Skeletal muscle satellite cell (primary cell): Measurements from ENCODE around the gene BRAF.
"Not testable (repeated sequence)": the region's sequence is repeated elsewhere in the genome, so short reads cannot be mapped to it uniquely, and the experiment has no call there.

ENCODE experiments used
- H3K27me3 ChIP-seq: 2 replicates; pipeline ENCODE4 v1.7.0; 2013; ENCODE audit warnings: low read length; ENCODE audit not compliant: control insufficient read depth, insufficient read depth
- H3K36me3 ChIP-seq: 2 replicates; pipeline ENCODE4 v1.7.0; 2013; ENCODE audit warnings: mild to moderate bottlenecking, control low read depth, low read length; ENCODE audit not compliant: insufficient read depth
- H3K4me1 ChIP-seq: 2 replicates; pipeline ENCODE4 v1.7.0; 2013; ENCODE audit warnings: low read length; ENCODE audit not compliant: control insufficient read depth, insufficient read depth
- H3K4me2 ChIP-seq: 2 replicates; pipeline ENCODE4 v1.7.0; 2013; ENCODE audit warnings: mild to moderate bottlenecking, low read length
- H3K4me3 ChIP-seq: 2 replicates; pipeline ENCODE4 v1.7.0; 2013; ENCODE audit warnings: low read length
- H3K9ac ChIP-seq: 2 replicates; pipeline ENCODE4 v1.7.0; 2013; ENCODE audit warnings: mild to moderate bottlenecking, low read depth, low read length, moderate library complexity
- H3K9me3 ChIP-seq: replicated peaks from 2 replicates; pipeline ENCODE4 v1.7.0; 2013; ENCODE audit warnings: mild to moderate bottlenecking, control low read depth, low read length

The BRAF gene

GRCh38 chr7:140869430-140869829 lies 55.3 kb downstream of the BRAF start:
- H3K36me3 ChIP-seq: no peaks in the 10 kb centered on the region
- no peak overlapping the region for H3K4me2 ChIP-seq
- no peaks in the 10 kb centered on the region for H3K9me3 ChIP-seq
- no peaks in the 10 kb centered on the region for H3K27me3 ChIP-seq
- H3K4me3 ChIP-seq: no peak overlapping the region
- H3K9ac ChIP-seq: no peak overlapping the region
- H3K4me1 ChIP-seq: no peaks in the 10 kb centered on the region

GRCh38 chr7:140867467-140868462 lies 57.0 kb downstream of the BRAF start:
- Histone ChIP-seq H3K9ac (no peak overlapping the region), H3K36me3 (no peaks in the 10 kb centered on the region), H3K4me3 (no peak overlapping the region), H3K4me1 (no peaks in the 10 kb centered on the region), H3K27me3 (no peaks in the 10 kb centered on the region), H3K4me2 (no peak overlapping the region), H3K9me3 (no peaks in the 10 kb centered on the region)

- H3K9me3 ChIP-seq: no peaks in the 10 kb centered on the region
- H3K4me1 ChIP-seq: no peaks in the 10 kb centered on the region
- H3K9ac ChIP-seq: no peak overlapping the region
- H3K4me3 ChIP-seq: no peak overlapping the region
- no peaks in the 10 kb centered on the region for H3K27me3 ChIP-seq
- no peaks in the 10 kb centered on the region for H3K36me3 ChIP-seq
- no peak overlapping the region for H3K4me2 ChIP-seq
These were observed 57.8 kb downstream of the BRAF start for GRCh38 chr7:140866926-140867325.

- no peaks in the 10 kb centered on the region for H3K27me3 ChIP-seq
- H3K36me3 ChIP-seq: no peaks in the 10 kb centered on the region
- H3K4me1 ChIP-seq: no peaks in the 10 kb centered on the region
- H3K4me3 ChIP-seq: no peak overlapping the region
- no peak overlapping the region for H3K4me2 ChIP-seq
- no peaks in the 10 kb centered on the region for H3K9me3 ChIP-seq
- H3K9ac ChIP-seq: no peak overlapping the region
These were observed 60.0 kb downstream of the BRAF start for GRCh38 chr7:140864732-140865131.

- Histone ChIP-seq H3K4me3 (no peak overlapping the region), H3K4me1 (no peaks in the 10 kb centered on the region), H3K27me3 (no peaks in the 10 kb centered on the region), H3K4me2 (no peak overlapping the region), H3K9me3 (no peaks in the 10 kb centered on the region), H3K36me3 (no peaks in the 10 kb centered on the region), H3K9ac (no peak overlapping the region)
These were observed 60.9 kb downstream of the BRAF start for GRCh38 chr7:140863867-140864266.

- H3K36me3 ChIP-seq: no peaks in the 10 kb centered on the region
- H3K4me1 ChIP-seq: no peaks in the 10 kb centered on the region
- H3K4me3 ChIP-seq: no peak overlapping the region
- no peak overlapping the region for H3K4me2 ChIP-seq
- no peak overlapping the region for H3K9ac ChIP-seq
- H3K9me3 ChIP-seq: no peaks in the 10 kb centered on the region
- no peaks in the 10 kb centered on the region for H3K27me3 ChIP-seq
These were observed 61.5 kb downstream of the BRAF start for GRCh38 chr7:140863184-140863583.

GRCh38 chr7:140857048-140857447 lies 67.7 kb downstream of the BRAF start:
- H3K4me2 ChIP-seq: no peak overlapping the region
- no peak overlapping the region for H3K4me3 ChIP-seq
- no peaks in the 10 kb centered on the region for H3K9me3 ChIP-seq
- H3K36me3 ChIP-seq: no peaks in the 10 kb centered on the region
- no peaks in the 10 kb centered on the region for H3K4me1 ChIP-seq
- H3K9ac ChIP-seq: no peak overlapping the region
- H3K27me3 ChIP-seq: no peaks in the 10 kb centered on the region

- H3K9me3 ChIP-seq: no peaks in the 10 kb centered on the region
- peaks cover 4% of the 10 kb centered on the region for H3K36me3 ChIP-seq
- no peak overlapping the region for H3K9ac ChIP-seq
- no peak overlapping the region for H3K4me3 ChIP-seq
- H3K4me1 ChIP-seq: no peaks in the 10 kb centered on the region
- H3K4me2 ChIP-seq: no peak overlapping the region
- H3K27me3 ChIP-seq: no peaks in the 10 kb centered on the region
These were observed 83.5 kb downstream of the BRAF start for GRCh38 chr7:140841166-140841715.

GRCh38 chr7:140831724-140832123 lies 93.0 kb downstream of the BRAF start:
- Histone ChIP-seq H3K36me3 (peaks cover 5% of the 10 kb centered on the region), H3K27me3 (no peaks in the 10 kb centered on the region), H3K9me3 (no peaks in the 10 kb centered on the region), H3K4me1 (no peaks in the 10 kb centered on the region), H3K9ac (no peak overlapping the region), H3K4me3 (no peak overlapping the region), H3K4me2 (no peak overlapping the region)

- no peak overlapping the region for H3K4me3 ChIP-seq
- H3K36me3 ChIP-seq: peaks cover 7% of the 10 kb centered on the region
- H3K27me3 ChIP-seq: no peaks in the 10 kb centered on the region
- H3K9me3 ChIP-seq: no peaks in the 10 kb centered on the region
- H3K4me1 ChIP-seq: no peaks in the 10 kb centered on the region
- no peak overlapping the region for H3K9ac ChIP-seq
- no peak overlapping the region for H3K4me2 ChIP-seq
These were observed 95.0 kb downstream of the BRAF start for GRCh38 chr7:140829720-140830119.

GRCh38 chr7:140828741-140829140 lies 96.0 kb downstream of the BRAF start:
- Histone ChIP-seq H3K27me3 (no peaks in the 10 kb centered on the region), H3K36me3 (peaks cover 7% of the 10 kb centered on the region), H3K9me3 (no peaks in the 10 kb centered on the region), H3K4me1 (no peaks in the 10 kb centered on the region), H3K4me3 (no peak overlapping the region), H3K9ac (no peak overlapping the region), H3K4me2 (no peak overlapping the region)

GRCh38 chr7:140817383-140817782 lies 107.3 kb downstream of the BRAF start:
- H3K27me3 ChIP-seq, H3K4me2 ChIP-seq, H3K4me1 ChIP-seq, H3K36me3 ChIP-seq, H3K9me3 ChIP-seq, H3K4me3 ChIP-seq, H3K9ac ChIP-seq: not testable (repeated sequence)
